NCI-H2107 treated with DMSO at 0.1 percent for 48 hours (cell line): ENCODE measurements around the gene URB1.
"Not testable (repeated sequence)": the region's sequence is repeated elsewhere in the genome, so short reads cannot be mapped to it uniquely, and the experiment has no call there.

ENCODE experiments used
- DNase-seq: peaks from one replicate; lab custom pipeline; 2025; ENCODE audit not compliant: unreplicated experiment; lab: John Stamatoyannopoulos, UW

URB1 gene

DNA sequence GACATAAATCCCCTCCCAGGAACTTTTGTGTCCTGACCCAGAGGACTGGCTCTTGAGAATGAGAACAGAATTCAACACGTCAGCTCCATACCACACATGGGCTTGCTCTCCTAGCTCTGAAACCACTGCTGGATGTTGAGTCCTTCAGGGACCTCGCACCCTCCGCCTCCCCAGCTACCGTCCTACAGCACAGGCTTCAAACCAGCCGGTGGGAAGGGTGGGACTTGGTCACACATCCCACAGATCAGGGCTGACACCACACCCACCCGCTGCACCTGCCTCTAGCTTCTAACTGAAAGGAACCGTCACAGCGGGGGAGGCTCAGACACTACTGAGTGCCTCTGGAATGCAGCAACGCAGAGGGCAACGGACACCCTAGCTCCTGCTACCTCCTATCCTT is 70.1 kb downstream of the URB1 start:
- no peak for DNase-seq

GRCh38 chr21:32322103-32322502 is 70.7 kb downstream of the URB1 start:
- no peak for DNase-seq

DNA sequence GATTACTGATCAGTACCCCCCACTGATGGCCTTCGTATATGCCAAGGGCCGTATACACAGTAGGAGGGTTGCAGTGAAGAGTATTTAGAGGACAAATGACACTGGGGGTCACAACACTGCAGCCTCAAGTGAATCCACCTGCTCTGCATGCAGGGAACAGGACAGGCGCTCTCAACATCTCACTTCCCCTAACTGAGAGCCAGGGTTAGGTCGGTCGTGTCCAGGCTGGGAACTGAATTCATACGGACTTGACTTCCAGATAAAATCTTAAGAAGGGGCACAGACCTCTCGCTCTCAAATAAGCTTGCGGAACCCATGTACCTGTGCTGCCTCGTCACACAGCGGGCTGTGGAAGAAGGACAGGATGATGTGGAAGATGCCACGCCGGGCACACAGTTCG is 71.3 kb downstream of the URB1 start:
- DNase-seq: no peak

GRCh38 chr21:32320726-32321125 is 72.1 kb downstream of the URB1 start:
- DNase-seq: no peak

DNA sequence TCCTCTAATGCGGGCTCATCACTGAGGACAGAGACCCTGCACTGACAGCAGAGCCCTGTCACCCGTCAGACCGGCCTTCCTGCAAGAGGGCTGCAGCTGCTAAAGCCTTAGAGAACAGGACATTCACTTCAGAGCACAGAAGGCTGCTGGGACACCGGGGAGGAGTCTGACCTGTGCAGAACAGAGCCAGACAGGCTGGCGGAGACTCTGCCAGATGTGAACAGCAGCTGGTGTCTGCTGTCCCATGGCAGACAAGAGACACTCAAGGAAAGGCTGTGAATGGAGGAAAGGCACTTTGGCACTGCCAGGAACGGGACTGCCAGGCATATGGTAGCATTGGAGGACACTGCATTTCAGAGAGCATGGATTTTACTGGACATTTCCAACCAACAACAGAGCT is 72.8 kb downstream of the URB1 start:
- DNase-seq: no peak

GRCh38 chr21:32319012-32319411 is 73.8 kb downstream of the URB1 start:
- DNase-seq: no peak

GRCh38 chr21:32317726-32318125 is 75.1 kb downstream of the URB1 start:
- DNase-seq: no peak

DNA sequence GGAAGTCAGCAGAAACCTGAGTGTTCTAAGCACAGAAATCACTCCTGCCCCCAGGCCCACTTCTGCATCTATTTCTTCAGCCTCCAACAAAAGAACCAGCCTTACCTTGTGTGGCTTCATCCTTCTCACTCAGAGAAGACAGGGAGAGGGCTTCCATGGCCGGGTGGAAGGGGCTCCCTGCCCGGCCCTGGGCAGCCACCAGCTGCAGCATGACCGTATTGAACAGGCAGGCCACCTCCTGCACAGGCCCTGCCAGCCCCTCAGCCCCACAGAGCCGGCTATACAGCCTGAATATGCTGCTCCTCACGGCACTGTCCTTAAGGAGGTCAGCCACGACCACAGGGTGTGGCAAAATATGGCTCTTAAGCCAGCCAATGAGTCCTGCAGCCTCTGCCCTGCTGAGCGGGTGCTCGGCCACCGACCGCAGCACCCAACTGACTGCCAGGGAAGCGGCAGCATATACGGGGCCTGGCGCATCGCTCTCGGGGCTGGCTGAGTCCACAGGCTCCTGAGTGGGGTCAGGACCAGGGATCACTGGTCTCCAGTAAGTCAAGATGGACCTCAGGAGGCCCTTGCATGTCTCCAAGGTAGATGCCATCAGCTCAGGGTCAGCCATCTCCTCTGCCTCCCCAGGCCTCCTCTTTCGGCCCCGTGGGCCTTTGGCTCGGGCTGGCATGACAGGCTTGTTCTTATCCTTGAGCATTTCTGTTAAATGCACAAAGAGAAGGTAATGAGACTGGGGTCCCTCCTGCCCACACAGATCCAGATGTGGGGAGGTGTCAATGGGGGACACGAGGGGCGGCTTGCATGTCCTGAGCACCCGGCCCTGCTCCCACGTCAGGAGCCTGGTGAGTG is 76.2 kb downstream of the URB1 start:
- no peak for DNase-seq

GRCh38 chr21:32315511-32316281 is 77.1 kb downstream of the URB1 start:
- no peak for DNase-seq

DNA sequence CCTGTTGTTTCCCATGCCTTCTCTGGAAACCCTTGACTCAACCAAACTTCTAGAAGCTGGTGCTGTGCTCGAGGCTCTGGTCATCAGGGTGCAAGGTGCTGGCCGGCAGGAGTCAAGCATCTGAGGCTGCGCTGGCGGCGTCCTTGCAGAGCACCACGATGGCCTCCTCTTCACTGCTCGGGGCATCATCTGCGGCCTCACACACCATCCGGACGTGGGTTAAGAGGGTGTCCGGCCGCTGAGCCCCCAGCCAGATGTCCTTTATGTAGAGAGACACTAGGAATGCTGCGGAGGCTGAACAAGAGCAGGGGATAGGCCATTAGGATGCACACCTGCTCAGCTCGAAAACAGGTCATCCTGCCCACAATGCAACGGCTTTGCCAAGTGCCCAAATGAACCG is 78.0 kb downstream of the URB1 start:
- DNase-seq: no peak

GRCh38 chr21:32312976-32313375 is 79.8 kb downstream of the URB1 start:
- DNase-seq: no peak

DNA sequence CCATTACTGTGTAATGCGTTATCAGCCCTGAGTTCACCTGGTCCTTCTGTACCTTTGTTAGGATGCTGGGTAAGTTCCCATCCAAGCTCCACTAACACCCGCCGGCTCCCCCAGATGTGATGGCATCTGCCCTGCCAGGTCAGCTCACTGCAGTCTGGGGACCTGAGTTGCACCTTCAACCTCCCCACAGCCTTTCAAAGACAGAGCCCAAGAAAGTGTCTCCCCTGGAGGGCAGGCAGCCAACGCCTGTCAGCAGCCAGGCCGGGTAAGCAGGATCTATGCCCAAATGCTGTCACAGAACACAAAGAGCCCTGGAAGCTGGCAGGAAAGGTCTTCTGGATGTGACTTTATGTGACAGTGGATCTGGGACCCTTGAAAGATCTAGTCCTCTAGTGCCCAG is 80.5 kb downstream of the URB1 start:
- no peak for DNase-seq

GRCh38 chr21:32311621-32312020 is 81.2 kb downstream of the URB1 start:
- DNase-seq: no peak

DNA sequence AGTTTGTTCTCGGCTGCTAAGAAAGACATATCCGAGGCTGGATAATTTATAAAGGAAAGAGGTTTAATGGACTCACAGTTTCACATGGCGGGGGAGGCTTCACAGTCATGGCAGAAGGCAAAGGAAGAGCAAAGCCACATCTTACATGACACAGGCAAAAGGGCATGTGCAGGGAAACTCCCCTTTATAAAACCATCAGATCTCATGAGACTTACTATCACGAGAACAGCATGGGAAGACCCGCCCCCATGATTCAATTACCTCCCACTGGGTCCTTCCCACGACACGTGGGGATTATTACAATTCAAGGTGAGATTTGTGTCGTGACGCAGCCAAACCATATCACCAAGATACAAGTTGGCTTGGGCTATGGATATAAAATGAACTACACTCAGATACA is 81.8 kb downstream of the URB1 start:
- not testable (repeated sequence) for DNase-seq

- no peak for DNase-seq
These were observed 82.8 kb downstream of the URB1 start for GRCh38 chr21:32309906-32310460.

DNA sequence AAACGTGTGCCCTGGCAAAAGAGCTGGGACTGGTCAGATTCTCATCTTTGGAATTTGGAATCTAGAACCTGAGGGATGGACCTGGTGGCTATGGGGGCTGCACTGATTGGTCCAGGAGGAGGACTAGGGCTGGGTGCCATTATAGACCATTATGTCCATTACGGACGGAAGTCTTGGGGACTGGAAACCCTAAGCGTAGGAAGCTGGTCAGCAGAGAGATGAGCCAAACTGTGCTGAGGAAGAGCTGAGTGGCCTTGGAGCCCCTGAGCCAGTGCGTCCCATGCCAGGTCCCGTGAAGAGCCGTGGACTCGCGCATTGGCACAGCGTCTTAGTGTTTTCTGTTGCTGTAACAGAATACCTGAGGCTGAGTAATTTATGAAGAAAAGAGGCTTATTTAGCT is 84.1 kb downstream of the URB1 start:
- DNase-seq: no peak

DNA sequence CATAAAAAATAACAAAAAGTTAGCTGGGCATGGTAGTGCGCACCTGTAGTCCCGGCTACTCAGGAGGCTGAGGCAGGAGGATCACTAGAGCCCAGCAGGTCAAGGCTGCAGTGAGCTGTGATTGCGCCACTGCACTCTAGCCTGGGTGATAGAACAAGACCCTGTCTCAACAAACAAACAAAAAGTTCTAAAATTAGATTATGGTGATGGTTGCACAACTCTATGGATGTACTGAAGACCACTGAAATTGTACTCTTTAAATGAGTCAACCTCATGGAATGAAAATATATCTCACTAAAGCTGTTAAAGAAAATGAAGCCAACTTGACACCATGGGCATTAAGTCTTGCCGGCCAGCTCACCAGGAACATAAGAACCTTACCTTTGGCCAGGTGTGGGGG is 85.1 kb downstream of the URB1 start:
- DNase-seq: no peak

DNA sequence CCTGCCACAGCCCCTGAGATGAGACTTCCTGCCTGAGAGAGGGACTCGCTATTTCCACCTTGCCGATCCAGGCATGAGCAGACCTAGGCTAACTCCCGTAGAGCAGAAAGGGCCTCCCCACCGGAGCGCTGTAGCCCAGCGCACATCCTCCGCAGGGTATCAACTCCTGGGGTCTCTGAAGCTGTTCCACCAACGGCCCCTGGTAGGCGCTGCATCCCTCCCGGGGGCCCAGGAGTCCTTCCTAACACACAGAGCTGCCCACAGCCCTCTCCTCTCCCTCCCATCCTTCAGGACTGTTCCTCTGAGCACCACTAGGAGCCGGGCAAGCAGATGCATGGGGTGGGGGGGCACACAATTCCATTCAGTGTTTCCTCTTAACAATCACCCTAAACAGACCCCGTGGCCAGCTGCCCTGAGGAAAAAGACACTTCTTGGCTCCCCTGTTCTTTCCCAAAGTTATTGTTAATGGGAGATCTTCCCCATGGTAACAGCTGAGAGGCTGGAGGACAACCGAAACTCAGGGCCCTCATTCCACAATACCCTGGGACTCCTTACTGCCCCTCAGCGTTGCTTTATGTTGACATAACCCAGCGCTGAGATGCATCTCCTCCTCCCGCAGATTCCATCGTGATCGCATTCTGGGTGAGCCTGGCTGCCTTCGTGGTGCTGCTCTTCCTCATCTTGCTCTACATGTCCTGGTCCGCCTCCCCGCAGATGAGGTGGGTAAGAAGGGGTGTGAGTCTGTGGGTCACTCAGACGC is 86.6 kb downstream of the URB1 start:
- no peak for DNase-seq

DNA sequence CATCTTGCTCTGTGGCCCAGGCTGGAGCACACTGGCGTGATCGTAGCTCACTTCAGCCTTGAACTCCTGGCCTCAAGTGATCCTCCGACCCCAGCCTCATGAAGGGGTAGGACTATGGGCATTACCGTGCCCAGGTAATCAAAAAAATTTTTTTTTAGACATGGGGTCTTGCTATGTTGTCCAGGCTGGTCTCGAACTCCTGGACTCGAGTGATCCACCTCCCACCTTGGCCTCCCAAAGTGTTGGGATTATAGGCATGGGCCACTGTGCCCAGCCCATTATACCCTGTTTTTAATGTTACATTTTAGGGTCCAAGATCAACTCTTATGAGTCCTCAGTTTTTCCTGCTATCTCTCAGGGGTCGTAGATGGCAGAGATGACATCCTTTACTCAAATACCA is 87.8 kb downstream of the URB1 start:
- DNase-seq: no peak

GRCh38 chr21:32303385-32303784 is 89.4 kb downstream of the URB1 start:
- no peak for DNase-seq

GRCh38 chr21:32302560-32302959 is 90.3 kb downstream of the URB1 start:
- no peak for DNase-seq
